A549 treated with dexamethasone at 1 μM for 4 hours (cell line): ENCODE measurements around the gene TMEM69. TPM values are rescaled to one million over a fixed set of nuclear protein-coding genes. Genes with fewer than 3 reads are reported as not detected.

ENCODE experiments used
- total RNA-seq: library from RNA; stranded (reverse); fragments of 200-300 nt; extraction: Qiagen RNA extraction; gene quantifications from 5 replicates; pipeline ENCODE4 v1.2.3, GENCODE V29; 2022

TMEM69 gene
- 18.0 to 21.6 TPM (median 19.1 TPM) in 5 replicates for total RNA-seq

GRCh38 chr1:45687754-45688740 lies at the start of gene TMEM69:
TMEM69 (plus strand) TSS chr1:45688181; CDS start chr1:45691069, 2,888 bp downstream.

GRCh38 chr1:45686288-45687013 lies 1.5 kb upstream of the TMEM69 start, which contains the start of gene GPBP1L1:
GPBP1L1 (minus strand) TSS chr1:45686533; CDS start chr1:45659087, 27,446 bp downstream.

Other genes with a start within 250 kb of the TMEM69 start
- 0.10 to 0.29 TPM (median 0.18 TPM) in 5 replicates for gene TESK2, start 197.0 kb upstream of the TMEM69 start, total RNA-seq
- 1.3 to 2.0 TPM (median 1.8 TPM) in 5 replicates for gene CCDC163, start 188.1 kb upstream of the TMEM69 start, total RNA-seq
- 2.0 to 3.5 TPM (median 2.6 TPM) in 5 replicates for gene MMACHC, start 187.9 kb upstream of the TMEM69 start, total RNA-seq
- gene PRDX1, start 166.3 kb upstream of the TMEM69 start, total RNA-seq = 1,711 to 2,308 TPM (median 1,822 TPM) in 5 replicates
- 66.4 to 78.5 TPM (median 71.2 TPM) in 5 replicates for gene AKR1A1, start 137.4 kb upstream of the TMEM69 start, total RNA-seq
- 119 to 153 TPM (median 121 TPM) in 5 replicates for gene NASP, start 104.1 kb upstream of the TMEM69 start, total RNA-seq
- 0.18 to 0.57 TPM (median 0.19 TPM) in 5 replicates for gene CCDC17, start 64.1 kb upstream of the TMEM69 start, total RNA-seq
- gene GPBP1L1, start 1.6 kb upstream of the TMEM69 start, total RNA-seq = 33.0 to 42.0 TPM (median 34.1 TPM) in 5 replicates
- 2.8 to 5.4 TPM (median 4.6 TPM) in 5 replicates for gene IPP, start 62.5 kb downstream of the TMEM69 start, total RNA-seq
- gene MAST2, start 115.4 kb downstream of the TMEM69 start, total RNA-seq = 12.3 to 19.3 TPM (median 18.0 TPM) in 5 replicates